WTC11 (cell line): Measurements from ENCODE around the gene RIMS4. TPM values are rescaled to one million over a fixed set of nuclear protein-coding genes. Genes with fewer than 3 reads are reported as not detected.

Experiments
- ATAC-seq: fragments of 200-7000 bp; cut with Tn5 transposase; 2 replicates; pipeline ENCODE4 v1.10.0; 2021; ENCODE audit warnings: mild to moderate bottlenecking, moderate library complexity
- CTCF ChIA-PET: fragments of 300-600 bp; sonication (Branson Sonifier 250); formaldehyde crosslinking; loops from one replicate; lab custom pipeline; 2021; ENCODE audit warnings: antibody characterized with exemption; lab: Charles Lee
- POLR2A ChIA-PET: fragments of 350-600 bp; sonication (Branson Sonifier 250); formaldehyde crosslinking; loops from one replicate; lab custom pipeline; 2021; ENCODE audit warnings: antibody characterized with exemption; lab: Charles Lee
- DNase-seq: peaks from one replicate; pipeline ENCODE4 v3.0.0; 2021; ENCODE audit warnings: low spot score
- H3K27ac Mint-ChIP-seq: 2 replicates; pipeline ENCODE4 v1.8.0; 2021; ENCODE audit warnings: mixed read lengths
- H3K27me3 Mint-ChIP-seq: 2 replicates; pipeline ENCODE4 v1.8.0; 2021; ENCODE audit warnings: low read depth, mild to moderate bottlenecking, moderate library complexity, mixed read lengths
- H3K36me3 Mint-ChIP-seq: 2 replicates; pipeline ENCODE4 v1.8.0; 2021; ENCODE audit warnings: mixed read lengths
- H3K4me1 Mint-ChIP-seq: 2 replicates; pipeline ENCODE4 v1.8.0; 2022; ENCODE audit warnings: mixed read lengths
- H3K4me3 Mint-ChIP-seq: 2 replicates; pipeline ENCODE4 v1.8.0; 2021; ENCODE audit warnings: mild to moderate bottlenecking, moderate library complexity, mixed read lengths
- H3K9me3 Mint-ChIP-seq: 2 replicates; pipeline ENCODE4 v1.8.0; 2021; ENCODE audit warnings: mixed read lengths
- ATF6 ChIP-seq: sonication (generic); formaldehyde crosslinking; IDR thresholded peaks from 2 replicates; pipeline ENCODE4 v1.8.1; 2023; ENCODE audit warnings: mild to moderate bottlenecking, missing genetic modification reagents
- E2F5 ChIP-seq: sonication (generic); formaldehyde crosslinking; IDR thresholded peaks from 2 replicates; pipeline ENCODE4 v1.8.1; 2022; ENCODE audit warnings: mild to moderate bottlenecking, moderate library complexity, missing genetic modification reagents
- EMX1 ChIP-seq: fragments of 250-450 bp; sonication (Bioruptor Pico); IDR thresholded peaks from 2 replicates; pipeline ENCODE4 v1.8.0; 2021; ENCODE audit warnings: mild to moderate bottlenecking
- MXD4 ChIP-seq: fragments of 250-450 bp; sonication (Bioruptor Pico); IDR thresholded peaks from 2 replicates; pipeline ENCODE4 v1.8.0; 2021; ENCODE audit warnings: mild to moderate bottlenecking, moderate library complexity, borderline replicate concordance
- MYBL2 ChIP-seq: sonication (generic); formaldehyde crosslinking; IDR thresholded peaks from 2 replicates; pipeline ENCODE4 v1.8.1; 2023; ENCODE audit warnings: mild to moderate bottlenecking, moderate library complexity, missing genetic modification reagents
- NFATC4 ChIP-seq: fragments of 250-450 bp; sonication (Bioruptor Pico); IDR thresholded peaks from 2 replicates; pipeline ENCODE4 v1.9.0; 2021; ENCODE audit warnings: mild to moderate bottlenecking
- NFYB ChIP-seq: sonication (generic); formaldehyde crosslinking; conservative IDR thresholded peaks from 2 replicates; pipeline ENCODE4 v1.8.0; 2022; ENCODE audit warnings: low read depth, missing genetic modification reagents
- NR1H2 ChIP-seq: sonication (generic); formaldehyde crosslinking; IDR thresholded peaks from 2 replicates; pipeline ENCODE4 v1.9.0; 2021; ENCODE audit warnings: mild to moderate bottlenecking, moderate library complexity, missing genetic modification reagents
- NR3C1 ChIP-seq: sonication (generic); formaldehyde crosslinking; conservative IDR thresholded peaks from 2 replicates; pipeline ENCODE4 v1.8.1; 2023; ENCODE audit warnings: low read depth, mild to moderate bottlenecking, missing genetic modification reagents
- OVOL2 ChIP-seq: fragments of 250-450 bp; sonication (Bioruptor Pico); IDR thresholded peaks from 2 replicates; pipeline ENCODE4 v1.9.0; 2021; ENCODE audit warnings: mild to moderate bottlenecking, borderline replicate concordance
- PREB ChIP-seq: sonication (generic); formaldehyde crosslinking; IDR thresholded peaks from 2 replicates; pipeline ENCODE4 v1.8.1; 2022; ENCODE audit warnings: mild to moderate bottlenecking, missing genetic modification reagents, moderate library complexity, borderline replicate concordance
- SMAD4 ChIP-seq: sonication (generic); formaldehyde crosslinking; IDR thresholded peaks from 2 replicates; pipeline ENCODE4 v1.8.0; 2022; ENCODE audit warnings: mild to moderate bottlenecking, missing genetic modification reagents
- SOX15 ChIP-seq: fragments of 250-450 bp; sonication (Bioruptor Pico); IDR thresholded peaks from 2 replicates; pipeline ENCODE4 v1.9.0; 2021; ENCODE audit warnings: mild to moderate bottlenecking
- TCF7 ChIP-seq: sonication (generic); formaldehyde crosslinking; IDR thresholded peaks from 2 replicates; pipeline ENCODE4 v1.8.0; 2022; ENCODE audit warnings: mild to moderate bottlenecking, low read depth, missing genetic modification reagents, moderate library complexity
- ZNF121 ChIP-seq: sonication (generic); formaldehyde crosslinking; IDR thresholded peaks from 2 replicates; pipeline ENCODE4 v1.8.0; 2023; ENCODE audit warnings: missing genetic modification reagents
- ZNF138 ChIP-seq: sonication (generic); formaldehyde crosslinking; conservative IDR thresholded peaks from 2 replicates; pipeline ENCODE4 v1.8.1; 2022; ENCODE audit warnings: mild to moderate bottlenecking, moderate library complexity, missing genetic modification reagents
- ZNF281 ChIP-seq: sonication (generic); formaldehyde crosslinking; IDR thresholded peaks from 2 replicates; pipeline ENCODE4 v1.8.0; 2023; ENCODE audit warnings: mild to moderate bottlenecking, missing genetic modification reagents
- ZNF425 ChIP-seq: fragments of 250-450 bp; sonication (Bioruptor Pico); conservative IDR thresholded peaks from 2 replicates; pipeline ENCODE4 v1.9.0; 2021; ENCODE audit warnings: mild to moderate bottlenecking
- total RNA-seq: library from RNA; stranded (reverse); gene quantifications from 3 replicates; pipeline ENCODE4 v1.2.3, GENCODE V29; 2021
- TF ChIP-seq, protein P1 (sequence below): sonication (generic); formaldehyde crosslinking; IDR thresholded peaks from 2 replicates; pipeline ENCODE4 v1.8.1; 2022; ENCODE audit warnings: low read depth, mild to moderate bottlenecking, moderate library complexity, missing genetic modification reagents, borderline replicate concordance
- TF ChIP-seq, protein P2 (sequence below): sonication (generic); formaldehyde crosslinking; IDR thresholded peaks from 2 replicates; pipeline ENCODE4 v1.8.1; 2022; ENCODE audit warnings: missing genetic modification reagents, borderline replicate concordance
- TF ChIP-seq, protein P3 (sequence below): sonication (generic); formaldehyde crosslinking; IDR thresholded peaks from 2 replicates; pipeline ENCODE4 v1.8.1; 2023; ENCODE audit warnings: mild to moderate bottlenecking, missing genetic modification reagents, moderate library complexity

RIMS4 gene
- total RNA-seq, 1 experiment from 2014 or later, result 24.8 TPM

- TF ChIP-seq, protein P1, sequence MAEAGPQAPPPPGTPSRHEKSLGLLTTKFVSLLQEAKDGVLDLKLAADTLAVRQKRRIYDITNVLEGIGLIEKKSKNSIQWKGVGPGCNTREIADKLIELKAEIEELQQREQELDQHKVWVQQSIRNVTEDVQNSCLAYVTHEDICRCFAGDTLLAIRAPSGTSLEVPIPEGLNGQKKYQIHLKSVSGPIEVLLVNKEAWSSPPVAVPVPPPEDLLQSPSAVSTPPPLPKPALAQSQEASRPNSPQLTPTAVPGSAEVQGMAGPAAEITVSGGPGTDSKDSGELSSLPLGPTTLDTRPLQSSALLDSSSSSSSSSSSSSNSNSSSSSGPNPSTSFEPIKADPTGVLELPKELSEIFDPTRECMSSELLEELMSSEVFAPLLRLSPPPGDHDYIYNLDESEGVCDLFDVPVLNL (CRISPR knock-in tag), result no peak
These were observed 99.1 kb downstream of the RIMS4 start (continued) for GRCh38 chr20:44711237-44711636.

DNA sequence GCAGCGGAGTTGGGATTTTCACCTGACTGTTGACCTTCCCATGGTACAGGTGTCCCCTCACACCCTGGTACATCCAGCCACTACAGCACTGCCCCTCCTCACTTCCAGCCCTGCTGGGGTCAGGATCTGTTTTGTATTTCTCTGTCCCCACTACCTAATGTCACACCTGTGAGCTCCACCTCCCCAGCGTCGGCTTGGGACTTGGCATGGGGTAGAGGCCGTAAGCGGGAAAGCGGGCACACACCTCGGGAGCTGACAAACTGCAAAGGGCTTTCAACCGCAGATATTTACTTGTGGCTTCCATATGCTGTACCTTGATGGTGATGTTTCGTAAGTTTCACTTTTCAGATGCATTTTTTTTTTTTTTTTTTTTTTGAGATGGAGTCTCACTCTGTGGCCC is 100.5 kb downstream of the RIMS4 start:
- H3K4me3 Mint-ChIP-seq, result no peak overlapping the region
- H3K4me1 Mint-ChIP-seq, result no peaks in the 10 kb centered on the region
- H3K27ac Mint-ChIP-seq, result no peak overlapping the region
- TF ChIP-seq MYBL2, result no peak
- no peak for TF ChIP-seq MXD4 (CRISPR knock-in tag)
- TF ChIP-seq PREB (CRISPR knock-in tag), result no peak
- TF ChIP-seq NR3C1, result no peak
- no peak for TF ChIP-seq SOX15 (CRISPR knock-in tag)
- no peak for TF ChIP-seq NFATC4 (CRISPR knock-in tag)
- TF ChIP-seq E2F5, result no peak
- TF ChIP-seq, all 79 proteins: peak for 0
- H3K9me3 Mint-ChIP-seq, result no peaks in the 10 kb centered on the region
- ChIA-PET POLR2A (no interaction called here), CTCF (no interaction called here)
- DNase-seq, result no peak
- no peak for ATAC-seq
- no peaks in the 10 kb centered on the region; the same call in 1 of the 2 replicates for H3K27me3 Mint-ChIP-seq
- no peaks in the 10 kb centered on the region for H3K36me3 Mint-ChIP-seq

DNA sequence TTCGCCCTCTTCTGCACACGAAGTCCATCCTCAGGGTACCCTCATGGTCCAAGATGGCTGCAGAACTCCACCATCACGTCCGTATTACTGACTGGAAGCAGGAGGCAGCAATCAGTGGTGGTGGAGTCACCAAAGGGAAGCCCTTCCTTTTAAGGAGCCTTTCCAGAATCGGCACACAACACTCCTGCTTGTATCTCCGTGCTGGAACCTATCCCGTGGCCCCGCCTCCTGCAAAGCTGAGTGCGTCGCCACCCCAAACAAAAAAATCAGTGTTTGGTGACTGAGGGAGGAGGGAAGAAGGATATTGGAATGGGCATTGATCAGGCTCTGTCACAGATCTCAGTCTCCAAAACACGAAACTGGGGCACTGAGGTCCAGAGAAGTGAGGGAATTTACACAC is 101.0 kb downstream of the RIMS4 start:
- ChIA-PET POLR2A (no interaction called here), CTCF (no interaction called here)
- no peaks in the 10 kb centered on the region for H3K9me3 Mint-ChIP-seq
- H3K36me3 Mint-ChIP-seq, result no peaks in the 10 kb centered on the region
- H3K4me3 Mint-ChIP-seq, result no peak overlapping the region
- H3K27ac Mint-ChIP-seq, result no peak overlapping the region
- no peaks in the 10 kb centered on the region for H3K4me1 Mint-ChIP-seq
- ATAC-seq (no peak), DNase-seq (no peak)
- no peaks in the 10 kb centered on the region; the same call in 1 of the 2 replicates for H3K27me3 Mint-ChIP-seq
- TF ChIP-seq NR3C1 (no peak), EMX1 (CRISPR knock-in tag) (no peak), ZNF281 (CRISPR knock-in tag) (no peak), OVOL2 (CRISPR knock-in tag) (no peak), NFYB (no peak), SMAD4 (CRISPR knock-in tag) (no peak), TCF7 (CRISPR knock-in tag) (no peak), NFATC4 (CRISPR knock-in tag) (no peak), ATF6 (no peak), MXD4 (CRISPR knock-in tag) (no peak), NR1H2 (CRISPR knock-in tag) (no peak), ZNF138 (CRISPR knock-in tag) (no peak), ZNF425 (CRISPR knock-in tag) (no peak), ZNF121 (CRISPR knock-in tag) (no peak)
- TF ChIP-seq, protein P2, sequence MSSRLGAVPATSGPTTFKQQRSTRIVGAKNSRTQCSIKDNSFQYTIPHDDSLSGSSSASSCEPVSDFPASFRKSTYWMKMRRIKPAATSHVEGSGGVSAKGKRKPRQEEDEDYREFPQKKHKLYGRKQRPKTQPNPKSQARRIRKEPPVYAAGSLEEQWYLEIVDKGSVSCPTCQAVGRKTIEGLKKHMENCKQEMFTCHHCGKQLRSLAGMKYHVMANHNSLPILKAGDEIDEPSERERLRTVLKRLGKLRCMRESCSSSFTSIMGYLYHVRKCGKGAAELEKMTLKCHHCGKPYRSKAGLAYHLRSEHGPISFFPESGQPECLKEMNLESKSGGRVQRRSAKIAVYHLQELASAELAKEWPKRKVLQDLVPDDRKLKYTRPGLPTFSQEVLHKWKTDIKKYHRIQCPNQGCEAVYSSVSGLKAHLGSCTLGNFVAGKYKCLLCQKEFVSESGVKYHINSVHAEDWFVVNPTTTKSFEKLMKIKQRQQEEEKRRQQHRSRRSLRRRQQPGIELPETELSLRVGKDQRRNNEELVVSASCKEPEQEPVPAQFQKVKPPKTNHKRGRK, result no peak
- TF ChIP-seq, protein P3, sequence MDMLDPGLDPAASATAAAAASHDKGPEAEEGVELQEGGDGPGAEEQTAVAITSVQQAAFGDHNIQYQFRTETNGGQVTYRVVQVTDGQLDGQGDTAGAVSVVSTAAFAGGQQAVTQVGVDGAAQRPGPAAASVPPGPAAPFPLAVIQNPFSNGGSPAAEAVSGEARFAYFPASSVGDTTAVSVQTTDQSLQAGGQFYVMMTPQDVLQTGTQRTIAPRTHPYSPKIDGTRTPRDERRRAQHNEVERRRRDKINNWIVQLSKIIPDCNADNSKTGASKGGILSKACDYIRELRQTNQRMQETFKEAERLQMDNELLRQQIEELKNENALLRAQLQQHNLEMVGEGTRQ (CRISPR knock-in tag), result no peak
